H1 (cell line): ENCODE measurements around the gene MUS81. TPM values are rescaled to one million over a fixed set of nuclear protein-coding genes. Genes with fewer than 3 reads are reported as not detected.

ENCODE experiments used
- CBX8 ChIP-seq: fragments of 300-800, 300-1000 bp; sonication (generic); IDR thresholded peaks from 2 replicates; pipeline ENCODE4 v1.7.1; 2016; ENCODE audit warnings: low read depth, low read length, borderline replicate concordance
- E2F6 ChIP-seq: IDR thresholded peaks from 2 replicates; pipeline ENCODE4 v1.6.1; 2012; ENCODE audit warnings: inconsistent platforms
- EZH2 ChIP-seq: fragments of 200-600 bp; sonication (generic); IDR thresholded peaks from 2 replicates; pipeline ENCODE4 v1.7.1; 2012; ENCODE audit warnings: low read depth, mild to moderate bottlenecking, moderate library complexity, low read length, inconsistent platforms; ENCODE audit not compliant: severe bottlenecking
- KDM4A ChIP-seq: IDR thresholded peaks from one replicate; pipeline ENCODE4 v1.7.1; 2012; ENCODE audit warnings: low read depth, mild to moderate bottlenecking, moderate library complexity, low read length, inconsistent platforms; ENCODE audit not compliant: severe bottlenecking
- MAX ChIP-seq: IDR thresholded peaks from 2 replicates; pipeline ENCODE4 v1.6.1; 2012; ENCODE audit warnings: inconsistent platforms
- SUZ12 ChIP-seq: fragments of 200-600 bp; sonication (generic); IDR thresholded peaks from 2 replicates; pipeline ENCODE4 v1.6.1; 2012; ENCODE audit warnings: mild to moderate bottlenecking, inconsistent platforms, low read length, moderate library complexity, mixed read lengths
- polyA plus RNA-seq, 7 experiments: library from polyadenylated mRNA; depleted of rRNA in 3 of 7; stranded (reverse) in 5 of 7; unstranded in 2 of 7; fragments of >200 nt in 5 of 7; fragments of 200-250 nt in 2 of 7; gene quantifications; 1 replicate in 5 of 7; 2 replicates in 1 of 7; 4 replicates in 1 of 7; pipeline versions ENCODE4 v1.2.1 to v1.2.3, GENCODE V29; 2011 to 2013; ENCODE audit warnings: missing spikeins in 2 of 7, mixed read lengths in 2 of 7
- total RNA-seq: library from RNA; stranded (reverse); fragmentation: NEBNext Ultra II Directional; extraction: Animal tissue kit (Norgen Biotek cat#: 25700); gene quantifications from 2 replicates; pipeline ENCODE4 v1.2.1, GENCODE V29; 2021

MUS81 gene
- total and polyA plus RNA-seq, 2 of the 8 experiments (the other 6 are each of a cell fraction or from before 2014, with no cell fraction given), result 30.2 to 31.5 TPM

GRCh38 chr11:65899356-65900124 is 39.3 kb downstream of the MUS81 start (continued):
- TF ChIP-seq SUZ12 (peak; percentile 72), CBX8 (no peak), EZH2 (peak; percentile 68), E2F6 (peak; percentile 96), KDM4A (peak; percentile 53), MAX (peak; percentile 96)
